CD14-positive monocyte (primary cell): ENCODE results near the gene RTN4R. TPM values are rescaled to one million over a fixed set of nuclear protein-coding genes. Genes with fewer than 3 reads are reported as not detected.

ENCODE experiments used
- DNase-seq, 3 donors: peaks; one replicate each; pipeline ENCODE4 v3.0.0-alpha.2; 2011 to 2022
- H2AFZ ChIP-seq: 2 replicates; pipeline ENCODE4 v1.6.0; 2012; ENCODE audit warnings: mild to moderate bottlenecking, low read depth, low read length, inconsistent platforms; ENCODE audit not compliant: insufficient read depth, poor library complexity, severe bottlenecking
- H3K27ac ChIP-seq, 2 donors: 1 replicate in 1 of 2; 2 replicates in 1 of 2; pipeline ENCODE4 v1.5.1; 2012 to 2013; ENCODE audit warnings: low read length in 2 of 2, control low read depth in 1 of 2, inconsistent platforms in 1 of 2, low read depth in 1 of 2, mild to moderate bottlenecking in 1 of 2
- H3K27me3 ChIP-seq, 2 donors: one replicate each; pipeline versions ENCODE4 v1.6.0 to v1.6.1; 2011 to 2013; ENCODE audit warnings: low read length in 2 of 2; ENCODE audit not compliant: control insufficient read depth in 2 of 2, insufficient read depth in 2 of 2
- H3K36me3 ChIP-seq, 2 donors: replicated peaks in 1 of 2; 1 replicate in 1 of 2; 2 replicates in 1 of 2; pipeline versions ENCODE4 v1.5.1 to v1.6.1; 2012 to 2013; ENCODE audit warnings: low read length in 2 of 2, control low read depth in 1 of 2, inconsistent platforms in 1 of 2, mild to moderate bottlenecking in 1 of 2; ENCODE audit not compliant: insufficient read depth in 2 of 2, control insufficient read depth in 1 of 2
- H3K4me1 ChIP-seq, 2 donors: 1 replicate in 1 of 2; 2 replicates in 1 of 2; pipeline versions ENCODE4 v1.5.1 to v1.6.1; 2012 to 2013; ENCODE audit warnings: low read length in 2 of 2, control low read depth in 1 of 2, inconsistent platforms in 1 of 2, mild to moderate bottlenecking in 1 of 2, moderate library complexity in 1 of 2; ENCODE audit not compliant: insufficient read depth in 2 of 2, control insufficient read depth in 1 of 2
- H3K4me2 ChIP-seq: replicated peaks from 2 replicates; pipeline ENCODE3; 2012; ENCODE audit warnings: low read length, moderate library complexity, mild to moderate bottlenecking; ENCODE audit not compliant: poor library complexity, severe bottlenecking; ENCODE audit errors: extremely low read depth
- H3K4me3 ChIP-seq, 3 experiments: fragments of 200-600 bp in 1 of 3; sonication (generic) in 1 of 3; replicated peaks in 1 of 3; 1 replicate in 2 of 3; 2 replicates in 1 of 3; pipeline ENCODE4 v1.5.1; 2011 to 2013; ENCODE audit warnings: low read length in 3 of 3, mild to moderate bottlenecking in 3 of 3, control low read depth in 2 of 3, low read depth in 2 of 3, inconsistent platforms in 1 of 3, moderate library complexity in 1 of 3
- H3K79me2 ChIP-seq: 2 replicates; pipeline ENCODE4 v1.6.0; 2012; ENCODE audit warnings: mild to moderate bottlenecking, control low read depth, inconsistent platforms, low read length, moderate library complexity; ENCODE audit not compliant: insufficient read depth
- H3K9ac ChIP-seq: 2 replicates; pipeline ENCODE4 v1.6.0; 2017; ENCODE audit warnings: low read length, mild to moderate bottlenecking; ENCODE audit not compliant: insufficient read depth, poor library complexity, severe bottlenecking
- H3K9me3 ChIP-seq, 2 donors: replicated peaks in 1 of 2; 1 replicate in 1 of 2; 2 replicates in 1 of 2; pipeline versions ENCODE4 v1.5.1 to v1.6.1; 2012 to 2013; ENCODE audit warnings: low read length in 2 of 2, control low read depth in 1 of 2; ENCODE audit not compliant: control insufficient read depth in 1 of 2, insufficient read depth in 1 of 2
- H4K20me1 ChIP-seq: 2 replicates; pipeline ENCODE4 v1.6.0; 2012; ENCODE audit warnings: mild to moderate bottlenecking, low read length, control low read depth, moderate library complexity; ENCODE audit not compliant: insufficient read depth
- H3K27ac Mint-ChIP-seq, 7 donors: one replicate each; pipeline ENCODE4 v1.8.0; 2020; ENCODE audit warnings: mild to moderate bottlenecking in 7 of 7, mixed read lengths in 7 of 7, moderate library complexity in 6 of 7, inconsistent platforms in 2 of 7
- H3K27me3 Mint-ChIP-seq, 3 donors: one replicate each; pipeline ENCODE4 v1.8.0; 2021 to 2022; ENCODE audit warnings: low read depth in 3 of 3, mild to moderate bottlenecking in 3 of 3, mixed read lengths in 3 of 3, moderate library complexity in 3 of 3, inconsistent platforms in 1 of 3
- H3K36me3 Mint-ChIP-seq, 2 donors: one replicate each; pipeline ENCODE4 v1.8.0; 2020; ENCODE audit warnings: mixed read lengths in 2 of 2, inconsistent platforms in 1 of 2, mild to moderate bottlenecking in 1 of 2
- H3K4me1 Mint-ChIP-seq: one replicate; pipeline ENCODE4 v1.8.0; 2020; ENCODE audit warnings: mild to moderate bottlenecking, mixed read lengths
- H3K4me3 Mint-ChIP-seq, 2 donors: one replicate each; pipeline ENCODE4 v1.8.0; 2020; ENCODE audit warnings: mild to moderate bottlenecking in 2 of 2, mixed read lengths in 2 of 2, moderate library complexity in 1 of 2
- H3K9me3 Mint-ChIP-seq, 7 donors: one replicate each; pipeline ENCODE4 v1.8.0; 2020 to 2022; ENCODE audit warnings: mixed read lengths in 7 of 7, mild to moderate bottlenecking in 6 of 7, moderate library complexity in 6 of 7, inconsistent platforms in 2 of 7
- CTCF ChIP-seq: fragments of 200-600 bp; IDR thresholded peaks from one replicate; pipeline ENCODE4 v1.8.0; 2022; ENCODE audit warnings: antibody characterized with exemption, mild to moderate bottlenecking
- WGBS: methylation state at CpG from one replicate; pipeline ENCODE4 v1.1.5; 2013; ENCODE audit warnings: missing lambda C conversion rate; ENCODE audit not compliant: insufficient coverage; 5-methylcytosine and 5-hydroxymethylcytosine counted together
- intact Hi-C, 2 donors: fragments of 100-400 bp; cut with micrococcal nuclease; formaldehyde crosslinking; loops; one replicate each; pipeline versions ENCODE4 v1.15.0 to v1.15.1; 2023
- polyA plus RNA-seq, 3 donors: library from polyadenylated mRNA; depleted of rRNA in 1 of 3; unstranded in 2 of 3; stranded (reverse) in 1 of 3; fragments of 300-500 nt in 2 of 3; fragments of >200 nt in 1 of 3; fragmentation: Illumina TruSeq in 2 of 3; gene quantifications; 1 replicate in 2 of 3; 2 replicates in 1 of 3; pipeline ENCODE4 v1.2.3, GENCODE V29; 2012 to 2021

Gene RTN4R
- polyA plus RNA-seq, 3 donors, result not detected

- 73% methylated on average over 2 of the region's 5 CpGs for WGBS
These were observed 24.0 kb upstream of the RTN4R start for GRCh38 chr22:20292108-20292507.

GRCh38 chr22:20291604-20292063 is 23.5 kb upstream of the RTN4R start:
- DNase-seq, result no peak
- no peaks in the 10 kb centered on the region for H3K79me2 ChIP-seq
- Mint-ChIP-seq H3K4me3 (no peak overlapping the region), H3K27ac (no peak overlapping the region), H3K36me3 (no peaks in the 10 kb centered on the region), H3K4me1 (peaks cover 2% of the 10 kb centered on the region), H3K27me3 (no peaks in the 10 kb centered on the region), H3K9me3 (no peaks in the 10 kb centered on the region)
- no peaks in the 10 kb centered on the region for H3K27me3 ChIP-seq
- H3K36me3 ChIP-seq, result no peaks in the 10 kb centered on the region
- no peak for TF ChIP-seq CTCF
- no peak overlapping the region for H2AFZ ChIP-seq
- H4K20me1 ChIP-seq, result no peaks in the 10 kb centered on the region
- H3K4me3 ChIP-seq, result no peak overlapping the region
- H3K4me1 ChIP-seq, result no peaks in the 10 kb centered on the region
- H3K4me2 ChIP-seq, result no peak overlapping the region
- H3K9ac ChIP-seq, result no peak overlapping the region
- no peak overlapping the region for H3K27ac ChIP-seq
- intact Hi-C loops, result no loop called here
- 60% methylated on average over 6 of the region's 11 CpGs for WGBS
- no peaks in the 10 kb centered on the region for H3K9me3 ChIP-seq

More at GRCh38 chr22:20292108-20292507, 24.0 kb upstream of the RTN4R start:
- DNase-seq, result no peak
- Histone ChIP-seq H3K4me1 (no peaks in the 10 kb centered on the region), H3K36me3 (no peaks in the 10 kb centered on the region), H3K9ac (no peak overlapping the region), H2AFZ (no peak overlapping the region), H3K4me2 (no peak overlapping the region), H3K27ac (no peak overlapping the region), H4K20me1 (no peaks in the 10 kb centered on the region), H3K4me3 (no peak overlapping the region), H3K79me2 (no peaks in the 10 kb centered on the region), H3K9me3 (no peaks in the 10 kb centered on the region), H3K27me3 (no peaks in the 10 kb centered on the region)
- no peaks in the 10 kb centered on the region for H3K27me3 Mint-ChIP-seq
- no peaks in the 10 kb centered on the region for H3K36me3 Mint-ChIP-seq
- no peak for TF ChIP-seq CTCF
- no peaks in the 10 kb centered on the region for H3K9me3 Mint-ChIP-seq
- intact Hi-C loops, result no loop called here
- H3K4me1 Mint-ChIP-seq, result no peaks in the 10 kb centered on the region
- no peak overlapping the region for H3K4me3 Mint-ChIP-seq
- no peak overlapping the region for H3K27ac Mint-ChIP-seq
